GM20431 (cell line): ENCODE data around the gene TMEM203.

Source experiments
- in situ Hi-C: fragments of 300-500 bp; cut with MseI, MboI; formaldehyde crosslinking; loops from one replicate; pipeline ENCODE4 v1.15.0; 2020; ENCODE audit warnings: low sequenced_read_pairs; ENCODE audit not compliant: unreplicated experiment

Gene TMEM203

GRCh38 chr9:137170486-137171148 lies 34.8 kb downstream of the TMEM203 start:
- in situ Hi-C loops = no loop called here

- in situ Hi-C loops = no loop called here
These were observed 35.5 kb downstream of the TMEM203 start, which contains the start of gene LRRC26 for GRCh38 chr9:137169896-137170358. TSS of gene LRRC26 (minus strand) at chr9:137170051. CDS start at chr9:137169943, 108 bp downstream.

GRCh38 chr9:137168904-137169856 lies 36.3 kb downstream of the TMEM203 start:
- in situ Hi-C loops = no loop called here

GRCh38 chr9:137168573-137168903 lies 36.9 kb downstream of the TMEM203 start:
- in situ Hi-C loops = no loop called here

- in situ Hi-C loops = no loop called here
These were observed 37.5 kb downstream of the TMEM203 start for GRCh38 chr9:137167747-137168572.

GRCh38 chr9:137167277-137167746 lies 38.1 kb downstream of the TMEM203 start:
- in situ Hi-C loops = no loop called here

GRCh38 chr9:137166380-137167229 lies 38.8 kb downstream of the TMEM203 start:
- in situ Hi-C loops = no loop called here

GRCh38 chr9:137165250-137165836 lies 40.1 kb downstream of the TMEM203 start:
- in situ Hi-C loops = no loop called here

GRCh38 chr9:137164370-137165249 lies 40.8 kb downstream of the TMEM203 start:
- in situ Hi-C loops = no loop called here

- in situ Hi-C loops = no loop called here
These were observed 41.6 kb downstream of the TMEM203 start for GRCh38 chr9:137163805-137164204.

GRCh38 chr9:137163365-137163715 lies 42.1 kb downstream of the TMEM203 start:
- in situ Hi-C loops = no loop called here

- in situ Hi-C loops = no loop called here
These were observed 42.7 kb downstream of the TMEM203 start for GRCh38 chr9:137162505-137163364.

GRCh38 chr9:137161558-137162486 lies 43.6 kb downstream of the TMEM203 start:
- in situ Hi-C loops = no loop called here

GRCh38 chr9:137160716-137161557 lies 44.5 kb downstream of the TMEM203 start:
- in situ Hi-C loops = no loop called here

- in situ Hi-C loops = no loop called here
These were observed 45.4 kb downstream of the TMEM203 start for GRCh38 chr9:137160054-137160425.
